Measurements from ENCODE around the gene SOX15. TPM values are rescaled to one million over a fixed set of nuclear protein-coding genes. Genes with fewer than 3 reads are reported as not detected.
A peak's percentile ranks its signal among the peaks of the same experiment; 100 is the strongest.

SOX15 gene
- total and polyA plus RNA-seq, 2 of the 13 experiments (the other 11 are each of a cell fraction or from before 2014, with no cell fraction given): 0.07 to 0.18 TPM

GRCh38 chr17:7572588-7573323, 17.1 kb downstream of the SOX15 start (continued):
- TF ChIP-seq NR2F6 (IDR thresholded peaks at IDR 0.05) (no peak), NR2F6 (CRISPR knock-in tag; IDR thresholded peaks at IDR 0.05) (no peak), RAD51 (IDR thresholded peaks at IDR 0.05; ENCODE audit: borderline replicate concordance) (no peak), SALL2 (CRISPR knock-in tag; IDR thresholded peaks at IDR 0.05) (0 out of 2 replicates have a peak, but pooled peaks have one; percentile 19), DNMT3B (CRISPR knock-in tag; conservative IDR thresholded peaks at IDR 0.05) (no peak), NFYC (CRISPR knock-in tag; IDR thresholded peaks at IDR 0.05) (peak; percentile 99), ZNF549 (CRISPR knock-in tag; IDR thresholded peaks at IDR 0.05) (no peak), SP140L (CRISPR knock-in tag; IDR thresholded peaks at IDR 0.05; ENCODE audit: borderline replicate concordance) (no peak; the same call in 1 of the 2 replicates), XRCC5 (optimal IDR thresholded peaks at IDR 0.05; ENCODE audit: low read length) (peak; percentile 56), ISX (CRISPR knock-in tag; conservative IDR thresholded peaks at IDR 0.05) (no peak), ASH2L (IDR thresholded peaks at IDR 0.05; ENCODE audit: insufficient read length, low read depth, low read length) (peak; percentile 83), ZNF550 (CRISPR knock-in tag; IDR thresholded peaks at IDR 0.05; ENCODE audit: borderline replicate concordance) (no peak), CERS6 (CRISPR knock-in tag; IDR thresholded peaks at IDR 0.05) (no peak), ZNF512 (CRISPR knock-in tag; IDR thresholded peaks at IDR 0.05) (no peak), LBX2 (CRISPR knock-in tag; IDR thresholded peaks at IDR 0.05; ENCODE audit: borderline replicate concordance) (no peak), ZMAT5 (CRISPR knock-in tag; IDR thresholded peaks at IDR 0.05; ENCODE audit: borderline replicate concordance, low read depth) (no peak), SMAD3 (CRISPR knock-in tag; IDR thresholded peaks at IDR 0.05) (peak; percentile 6; the same call in 1 of the 2 replicates), THYN1 (CRISPR knock-in tag; IDR thresholded peaks at IDR 0.05; ENCODE audit: borderline replicate concordance, low read depth) (no peak), HNRNPUL1 (IDR thresholded peaks at IDR 0.05; ENCODE audit: low read depth, low read length) (no peak), REL (CRISPR knock-in tag; conservative IDR thresholded peaks at IDR 0.05) (peak; percentile 83; the same call in 1 of the 2 replicates), RXRA (CRISPR knock-in tag; IDR thresholded peaks at IDR 0.05) (peak; percentile 33; the same call in 1 of the 2 replicates), ZNF629 (CRISPR knock-in tag; conservative IDR thresholded peaks at IDR 0.05) (no peak), FOXJ3 (CRISPR knock-in tag; IDR thresholded peaks at IDR 0.05; ENCODE audit: borderline replicate concordance) (no peak; the same call in 1 of the 2 replicates), SPEN (CRISPR knock-in tag; IDR thresholded peaks at IDR 0.05; ENCODE audit: low read depth) (no peak; the same call in 1 of the 2 replicates), BCL3 (CRISPR knock-in tag; IDR thresholded peaks at IDR 0.05) (0 out of 2 replicates have a peak, but pooled peaks have one; percentile 7), SOX5 (CRISPR knock-in tag; IDR thresholded peaks at IDR 0.05; ENCODE audit: borderline replicate concordance) (no peak), IKZF4 (CRISPR knock-in tag; IDR thresholded peaks at IDR 0.05; ENCODE audit: borderline replicate concordance, low read depth, not compliant biosample characterization) (no peak)

Data from HepG2 (cell line).